ENCODE results near the gene MAPK8. TPM values are rescaled to one million over a fixed set of nuclear protein-coding genes. Genes with fewer than 3 reads are reported as not detected.

The MAPK8 gene
- total and polyA plus RNA-seq, 9 of the 15 experiments (the other 6 are each of a cell fraction or from before 2014, with no cell fraction given): 6.4 to 159 (median 71.0) TPM

GRCh38 chr10:48271047-48271730, 35.3 kb upstream of the MAPK8 start:
- no peaks in the 10 kb centered on the region for H3K9me1 ChIP-seq (ENCODE audit: control insufficient read depth, insufficient read depth, low read length)
- CTCF ChIA-PET (ENCODE audit: low intra/inter-chr PET ratio): no interaction called here
- POLR2A ChIA-PET: interaction anchor here (1.0 to 1.7 kb wide), 3 partner anchors 9 to 44 kb away, joined by 3 read pairs; no protein-coding TSS in a partner anchor
- BruUV-seq (replicated peaks): no TSS peak
- no peak for DNase-seq (ENCODE audit: extremely low read depth in 1 of 4, low spot score in 3 of 4)
- H3K27me3 ChIP-seq (ENCODE audit: control insufficient read depth in 2 of 2, insufficient read depth in 2 of 2, low read length in 2 of 2): peaks cover 12 to 32% of the 10 kb centered on the region in 2 experiments
- no peaks in the 10 kb centered on the region for H3K79me2 ChIP-seq (ENCODE audit: control insufficient read depth, insufficient read depth, low read length)
- H3K27ac ChIP-seq (ENCODE audit: extremely low read depth, low read depth, low read length): no peak overlapping the region
- in situ Hi-C loops (cut with MboI) (no loop called here), intact Hi-C loops (cut with micrococcal nuclease) (no loop called here)
- no peaks in the 10 kb centered on the region for H3K4me1 ChIP-seq (replicated peaks in 1 of 2; ENCODE audit: control insufficient read depth in 2 of 2, insufficient read depth in 2 of 2, low read length in 2 of 2)
- no peak; the same call in 2 of the 3 replicates for ATAC-seq
- no peaks in the 10 kb centered on the region for H3K36me3 ChIP-seq (ENCODE audit: control insufficient read depth, insufficient read depth, low read length)
- H3K9ac ChIP-seq (ENCODE audit: insufficient read depth in 1 of 2, low read depth in 2 of 2, low read length in 2 of 2): no peak overlapping the region
- 1% methylated on average over 5 of the region's 5 CpGs for WGBS (ENCODE audit: insufficient coverage, low coverage, missing lambda C conversion rate)
- no peak overlapping the region for H2AFZ ChIP-seq (ENCODE audit: low read depth, low read length)
- no peaks in the 10 kb centered on the region for H4K20me1 ChIP-seq (replicated peaks; ENCODE audit: control insufficient read depth, insufficient read depth, low read length)
- H3K4me3 ChIP-seq: no peak overlapping the region
- FAIRE-seq: no peak
- H3K4me2 ChIP-seq (ENCODE audit: insufficient read depth, low read length): no peak overlapping the region
- no peaks in the 10 kb centered on the region for H3K9me3 ChIP-seq (replicated peaks; ENCODE audit: control insufficient read depth, insufficient read depth, low read depth, low read length)
- TF ChIP-seq ARID1B (IDR thresholded peaks at IDR 0.05) (no peak), ZBTB9 (CRISPR knock-in tag; IDR thresholded peaks at IDR 0.05) (no peak), ILF3 (IDR thresholded peaks at IDR 0.05; ENCODE audit: borderline replicate concordance) (no peak), FOSL1 (tag; conservative IDR thresholded peaks at IDR 0.05) (no peak), ZNF586 (CRISPR knock-in tag; conservative IDR thresholded peaks at IDR 0.05) (no peak), ZNF253 (CRISPR knock-in tag; conservative IDR thresholded peaks at IDR 0.05) (no peak), ZBTB49 (CRISPR knock-in tag; IDR thresholded peaks at IDR 0.05; ENCODE audit: borderline replicate concordance) (no peak), RBM17 (IDR thresholded peaks at IDR 0.05; ENCODE audit: borderline replicate concordance, low read depth, low read length) (no peak), ZBTB11 (CRISPR knock-in tag; IDR thresholded peaks at IDR 0.05) (no peak), BRF2 (IDR thresholded peaks at IDR 0.05; ENCODE audit: borderline replicate concordance, insufficient read depth, insufficient read length) (no peak), NR1H2 (CRISPR knock-in tag; IDR thresholded peaks at IDR 0.05) (no peak), ZNF224 (CRISPR knock-in tag; IDR thresholded peaks at IDR 0.05) (no peak), ZNF778 (CRISPR knock-in tag; IDR thresholded peaks at IDR 0.05) (no peak)

Data from K562 (cell line).